Activated CD4-positive, CD25-positive, alpha-beta regulatory T cell treated with anti-CD3 and anti-CD28 coated beads, Interleukin-2, amount 50 U/mL, for 16 hours (primary cell): ENCODE data around the gene TEX261.
"Not testable (repeated sequence)": the region's sequence is repeated elsewhere in the genome, so short reads cannot be mapped to it uniquely, and the experiment has no call there.

Source experiments
- DNase-seq: peaks from one replicate; pipeline ENCODE4 v3.0.0-alpha.2; 2020; ENCODE audit warnings: low read depth, low spot score

The TEX261 gene

GRCh38 chr2:71000780-71001591 lies 6.3 kb upstream of the TEX261 start:
- peak; percentile 63 for DNase-seq

- DNase-seq, result not testable (repeated sequence)
These were observed 5.3 kb upstream of the TEX261 start for GRCh38 chr2:70999931-71000330.

DNA sequence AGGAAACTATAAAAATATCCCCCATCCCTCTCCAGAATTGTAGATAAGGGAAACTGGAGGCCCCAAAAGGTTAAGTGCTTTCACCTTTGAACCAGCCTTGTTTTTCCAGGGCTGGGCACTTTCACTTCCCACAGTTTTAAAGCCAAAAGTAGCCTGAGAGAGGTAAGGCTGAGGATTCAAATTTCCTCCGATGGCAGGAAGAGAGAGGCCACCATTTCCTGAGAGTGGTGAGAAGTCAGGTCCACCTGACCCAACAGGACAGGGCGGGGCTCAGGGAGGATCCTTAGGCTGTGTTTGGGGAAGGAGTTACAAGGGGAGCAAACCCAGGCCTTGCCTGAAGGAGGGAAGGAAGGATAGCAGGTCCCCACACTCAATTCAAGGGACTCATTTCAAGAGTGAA lies 4.7 kb upstream of the TEX261 start:
- no peak for DNase-seq

DNA sequence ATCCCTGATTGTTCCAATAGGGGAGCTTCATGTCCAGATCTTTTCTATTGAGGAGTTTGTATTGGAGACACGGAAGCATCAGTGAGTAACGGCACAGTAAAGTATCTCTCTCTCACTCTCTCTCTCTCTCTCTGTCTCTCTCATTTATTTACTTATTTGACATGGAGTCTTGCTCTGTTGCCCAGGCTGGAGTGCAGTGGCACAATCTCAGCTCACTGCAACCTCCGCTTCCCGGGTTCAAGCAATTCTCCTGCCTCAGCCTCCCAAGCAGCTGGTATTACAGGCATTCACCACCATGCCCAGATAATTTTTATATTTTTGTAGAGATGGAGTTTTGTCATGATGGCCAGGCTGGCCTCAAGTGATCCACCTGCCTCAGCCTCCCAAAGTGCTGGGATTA lies 4.2 kb upstream of the TEX261 start:
- not testable (repeated sequence) for DNase-seq

- DNase-seq, result peak; percentile 12
These were observed 705 bp upstream of the TEX261 start for GRCh38 chr2:70995426-70995729.

GRCh38 chr2:70994009-70994698 lies 519 bp downstream of the TEX261 start:
- no peak for DNase-seq

DNA sequence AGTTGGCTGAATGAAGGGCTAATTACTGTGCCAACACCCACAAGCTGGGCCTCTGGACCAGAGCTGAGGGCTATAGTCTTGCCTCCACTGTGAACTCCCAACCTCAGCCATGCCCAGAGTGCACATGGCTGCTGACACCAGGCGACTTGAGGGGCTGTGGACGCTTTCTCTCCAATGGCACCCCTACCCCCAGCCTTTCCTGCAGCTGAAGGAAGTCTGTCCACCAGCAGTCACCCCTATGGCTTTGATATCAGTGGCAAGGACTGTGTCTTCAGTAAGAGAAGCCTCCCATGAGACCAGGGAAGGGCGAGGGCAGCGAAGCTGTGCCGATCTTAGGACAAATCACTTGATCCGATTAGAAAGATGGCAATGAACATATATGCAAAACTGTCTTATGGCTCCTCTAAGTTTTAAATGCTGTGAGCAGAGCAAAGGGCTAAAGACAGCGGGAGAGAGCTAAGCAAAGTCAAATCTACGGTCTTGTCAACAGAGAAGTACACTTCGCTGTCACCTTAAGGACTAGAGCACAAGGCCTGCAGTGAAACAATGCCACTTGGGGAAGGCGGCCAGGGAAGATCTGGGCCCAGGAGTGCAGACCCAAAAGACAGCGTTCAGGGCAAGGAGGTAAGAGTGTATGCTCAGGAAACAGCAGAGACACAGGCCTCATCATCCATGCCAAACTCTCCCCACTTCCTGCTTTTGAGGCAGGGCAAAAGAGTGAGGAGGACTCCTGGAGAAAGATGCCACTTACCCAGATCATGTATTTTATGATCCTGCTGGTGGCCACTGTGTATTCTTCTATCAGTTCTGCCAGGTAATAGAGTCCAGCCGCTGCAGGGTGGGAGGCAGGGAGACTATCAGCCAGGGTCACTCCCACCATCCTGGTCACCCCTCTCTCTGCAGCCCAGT lies 1.5 kb downstream of the TEX261 start:
- no peak for DNase-seq

GRCh38 chr2:70991742-70992141 lies 2.9 kb downstream of the TEX261 start:
- no peak for DNase-seq

GRCh38 chr2:70991142-70991541 lies 3.5 kb downstream of the TEX261 start:
- DNase-seq, result no peak

GRCh38 chr2:70990216-70990615 lies 4.5 kb downstream of the TEX261 start:
- DNase-seq, result no peak

DNA sequence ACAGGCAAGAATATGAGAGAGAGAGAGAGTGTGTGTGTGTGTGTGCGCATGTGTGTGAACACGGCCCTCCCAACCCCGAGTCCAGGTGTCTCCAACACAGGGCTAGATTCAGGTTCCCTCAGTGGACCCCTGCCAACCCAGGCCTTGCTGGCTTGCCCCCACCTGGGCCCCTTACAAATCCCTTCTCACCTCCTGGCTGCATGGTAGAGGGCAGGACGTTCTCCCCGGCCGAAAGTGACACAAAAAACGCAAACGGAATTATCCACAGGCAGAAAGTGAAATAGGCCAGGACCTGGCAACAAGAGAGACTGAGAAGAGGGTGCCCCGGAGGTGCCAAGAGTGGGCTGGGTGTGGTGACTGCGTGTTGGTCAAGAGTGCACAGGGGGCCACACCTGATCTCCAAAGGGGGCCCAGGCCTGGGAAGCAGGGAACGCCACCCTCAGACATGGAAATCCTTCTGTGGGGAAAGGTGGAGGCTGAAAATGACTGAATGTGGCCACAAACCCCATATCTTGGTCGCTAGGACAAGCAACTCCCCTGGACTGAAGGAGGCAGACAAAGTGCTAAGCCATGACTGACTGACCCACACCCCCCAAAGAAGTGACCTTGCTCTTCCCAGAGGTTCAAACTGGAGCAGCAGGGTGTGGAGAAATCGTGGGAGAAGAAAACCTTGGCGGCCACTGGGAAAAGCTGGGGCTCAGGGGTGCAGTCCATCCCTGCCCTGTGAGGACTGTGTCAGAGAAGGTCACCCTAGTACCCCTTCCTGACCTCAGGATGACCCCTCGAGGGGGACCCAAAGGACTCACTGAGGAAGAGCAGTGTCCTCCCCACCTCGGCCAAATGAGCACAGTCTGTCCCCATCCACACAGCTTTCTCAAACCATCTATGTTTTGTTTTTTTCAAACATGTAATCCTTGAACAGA lies 5.7 kb downstream of the TEX261 start:
- no peak for DNase-seq

GRCh38 chr2:70988151-70988550 lies 6.5 kb downstream of the TEX261 start:
- DNase-seq, result no peak

DNA sequence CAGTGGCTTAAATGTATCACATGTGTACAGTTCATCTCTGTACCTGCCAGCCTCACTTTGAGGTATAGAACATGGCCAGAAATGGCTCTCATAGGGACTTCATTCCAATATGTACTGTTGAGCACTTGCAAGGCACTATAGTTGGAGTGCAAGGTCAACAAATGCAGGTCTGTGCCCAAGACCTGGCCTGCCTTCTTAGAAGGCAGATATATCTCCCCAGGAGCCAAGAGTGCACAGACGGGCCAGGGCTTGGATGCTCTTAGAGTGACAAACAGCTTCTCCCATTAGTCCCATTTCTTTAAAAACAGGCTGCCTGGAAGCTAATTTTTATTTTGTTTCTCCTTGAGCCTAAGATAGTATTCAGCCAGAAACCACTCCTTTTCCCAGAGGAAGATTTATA lies 7.3 kb downstream of the TEX261 start:
- DNase-seq, result no peak

GRCh38 chr2:70986499-70987189 lies 8.0 kb downstream of the TEX261 start:
- DNase-seq, result no peak

DNA sequence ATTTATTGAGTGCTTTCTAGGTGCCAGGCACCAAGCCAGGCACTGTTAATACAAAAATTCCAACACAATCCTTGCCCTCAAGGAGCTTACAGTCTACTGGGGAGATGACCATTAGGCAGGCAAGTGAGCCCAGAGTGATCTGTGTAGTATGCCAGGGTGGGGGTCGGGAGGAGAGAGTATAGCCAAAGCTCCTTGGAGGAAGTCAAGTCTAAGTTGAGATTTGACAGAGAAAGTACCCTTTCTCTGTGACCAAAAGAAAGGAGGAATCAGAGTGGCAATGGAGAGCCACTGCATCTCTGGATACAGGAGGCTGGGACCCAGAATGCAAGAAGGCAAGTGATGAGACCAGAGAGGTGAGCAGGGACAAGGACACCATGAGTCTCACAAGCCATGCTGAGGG lies 8.7 kb downstream of the TEX261 start:
- DNase-seq, result no peak

GRCh38 chr2:70985283-70985688 lies 9.4 kb downstream of the TEX261 start:
- no peak for DNase-seq

DNA sequence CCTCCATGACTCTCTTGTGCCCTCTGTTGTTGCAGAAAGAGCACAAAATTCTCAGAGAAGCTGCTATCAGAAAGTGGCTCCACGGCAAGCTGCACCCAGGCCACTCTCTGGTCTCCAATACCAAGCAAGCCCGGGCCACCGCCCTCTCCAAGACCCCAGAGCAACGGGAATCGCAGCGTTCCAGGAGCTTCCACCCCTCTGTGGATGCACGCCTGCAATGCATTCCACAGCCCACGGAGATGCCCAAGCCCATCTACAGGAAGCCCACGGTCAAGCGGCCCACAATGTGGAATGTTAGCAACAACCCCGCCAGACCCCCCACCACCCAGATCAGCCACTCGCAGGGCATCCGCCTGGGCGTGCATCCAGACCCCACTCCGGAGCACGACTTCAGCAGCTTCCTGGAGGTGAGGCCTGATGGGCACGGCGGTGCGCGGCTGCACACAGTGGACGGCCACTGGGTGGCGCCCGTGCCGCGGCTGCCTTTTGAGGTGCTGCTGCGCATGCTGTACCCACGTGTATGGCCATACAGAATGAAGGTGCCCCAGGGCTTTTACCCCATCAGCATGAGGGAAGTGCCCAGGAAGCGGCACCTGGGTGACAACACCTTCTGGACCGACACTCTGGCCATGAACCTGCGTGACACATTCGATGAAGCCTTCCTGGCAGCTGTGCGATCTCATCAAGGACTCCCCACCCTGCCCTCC lies 9.9 kb downstream of the TEX261 start:
- peak; percentile 53 for DNase-seq

DNA sequence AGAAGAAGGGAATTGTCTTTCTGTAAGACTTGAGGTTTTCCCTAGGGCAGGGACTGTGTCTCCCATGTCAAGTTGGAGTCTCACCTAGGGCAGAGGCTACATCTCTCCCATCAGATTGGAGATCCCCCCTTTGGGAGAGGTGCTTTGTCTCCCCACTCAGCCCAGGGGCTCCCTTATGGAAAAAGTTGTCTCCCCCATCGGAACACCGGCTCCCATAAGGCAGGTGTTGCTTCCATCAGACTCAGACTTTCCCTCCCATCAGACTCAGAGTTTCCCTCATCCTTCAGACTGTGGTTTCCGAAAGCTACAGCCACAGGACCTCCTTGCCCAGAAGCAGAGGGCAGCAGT lies 10.5 kb downstream of the TEX261 start:
- no peak for DNase-seq

GRCh38 chr2:70983506-70984227 lies 11.0 kb downstream of the TEX261 start:
- DNase-seq, result no peak
